Measurements from ENCODE around the gene RAB28.
A peak's percentile ranks its signal among the peaks of the same experiment; 100 is the strongest.

The RAB28 gene

GRCh38 chr4:13504374-13504773 is 20.2 kb upstream of the RAB28 start:
- no peak for DNase-seq

DNA sequence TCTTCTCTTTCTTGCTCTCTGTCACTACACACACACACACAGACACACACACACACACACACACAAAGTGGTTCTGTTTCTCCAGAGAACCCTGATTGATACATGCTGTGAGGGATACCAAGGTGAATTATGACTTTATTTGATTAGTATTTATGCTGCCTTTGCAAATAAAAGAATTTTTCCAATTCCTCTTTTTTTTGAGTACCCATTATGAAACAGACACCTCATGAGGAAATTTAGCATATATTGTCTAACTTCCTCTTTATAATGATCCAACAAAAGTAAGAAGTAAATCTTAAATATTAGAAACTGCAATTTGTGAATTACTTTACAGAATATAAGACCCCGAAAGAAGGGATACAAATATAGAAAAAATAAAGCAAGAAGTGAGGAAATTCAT is 14.3 kb upstream of the RAB28 start:
- no peak for DNase-seq

GRCh38 chr4:13496605-13497004 is 12.5 kb upstream of the RAB28 start:
- no peak for DNase-seq

DNA sequence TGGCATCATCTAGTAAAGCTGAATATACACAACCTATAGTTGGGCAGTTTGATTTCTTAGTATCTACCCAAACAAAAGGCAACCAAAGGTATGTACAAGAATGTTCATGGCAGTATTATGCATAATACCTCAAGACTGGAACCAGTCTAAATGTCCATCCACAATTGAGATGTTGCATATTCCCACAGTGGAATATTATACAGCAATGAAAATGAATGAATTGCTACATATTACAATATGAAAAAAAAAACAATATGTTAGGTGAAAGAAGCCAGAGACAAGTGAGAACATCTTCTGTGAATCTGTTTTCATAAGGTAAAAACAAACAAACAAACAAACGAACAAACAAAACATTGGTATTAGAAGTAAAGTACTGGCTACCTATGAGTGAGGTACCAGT is 11.6 kb upstream of the RAB28 start:
- no peak for DNase-seq

- no peak for DNase-seq
Observed at GRCh38 chr4:13493793-13494192, 9.7 kb upstream of the RAB28 start.

- no peak for DNase-seq
Observed at GRCh38 chr4:13492747-13493146, 8.6 kb upstream of the RAB28 start.

DNA sequence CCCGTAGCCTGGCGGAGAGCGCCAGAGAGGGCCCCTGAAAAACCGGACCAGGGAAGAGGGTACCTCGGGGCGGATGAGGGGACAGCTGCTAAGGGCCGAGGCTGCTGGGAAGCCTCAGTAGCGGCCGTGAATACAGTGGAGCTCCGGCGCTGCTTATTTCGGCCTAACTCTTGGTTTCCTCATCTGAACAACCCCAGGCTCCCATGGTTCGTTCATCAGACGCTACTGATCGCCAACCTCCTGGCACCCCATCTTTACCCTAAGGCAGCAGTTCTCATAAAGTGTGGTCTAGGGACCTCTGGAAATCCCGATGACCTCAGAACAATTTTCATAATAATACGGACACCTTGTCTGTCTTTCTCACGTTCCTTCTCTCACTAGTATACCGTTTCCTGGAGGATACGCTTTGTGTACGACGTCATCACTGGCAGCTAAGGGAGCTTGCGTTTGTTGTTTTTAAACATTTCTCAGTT is 645 bp upstream of the RAB28 start:
- DNase-seq: peak; percentile 11

GRCh38 chr4:13483768-13484121 is 395 bp downstream of the RAB28 start:
- DNase-seq: peak; percentile 61

GRCh38 chr4:13483136-13483767 is 888 bp downstream of the RAB28 start:
- peak; percentile 3 for DNase-seq

DNA sequence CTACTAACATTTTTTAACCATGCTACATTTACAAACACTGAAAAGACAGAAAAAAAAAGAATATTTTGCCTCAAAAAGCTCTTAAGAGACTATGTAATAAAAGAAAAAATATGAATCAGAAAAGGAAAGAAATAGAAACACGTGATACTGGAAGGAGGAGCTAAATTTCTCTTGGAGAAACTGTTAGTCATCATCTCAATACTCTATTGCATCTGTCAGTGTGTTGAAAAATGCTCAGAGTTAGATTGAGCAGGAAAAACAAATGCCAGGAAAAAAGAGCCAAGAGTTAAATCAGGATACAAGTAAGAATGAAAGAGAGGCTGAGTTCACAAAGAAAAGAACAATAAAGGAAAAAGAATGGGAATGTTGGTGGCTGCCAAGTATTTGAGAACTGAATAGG is 2.6 kb downstream of the RAB28 start:
- peak; percentile 62 for DNase-seq

DNA sequence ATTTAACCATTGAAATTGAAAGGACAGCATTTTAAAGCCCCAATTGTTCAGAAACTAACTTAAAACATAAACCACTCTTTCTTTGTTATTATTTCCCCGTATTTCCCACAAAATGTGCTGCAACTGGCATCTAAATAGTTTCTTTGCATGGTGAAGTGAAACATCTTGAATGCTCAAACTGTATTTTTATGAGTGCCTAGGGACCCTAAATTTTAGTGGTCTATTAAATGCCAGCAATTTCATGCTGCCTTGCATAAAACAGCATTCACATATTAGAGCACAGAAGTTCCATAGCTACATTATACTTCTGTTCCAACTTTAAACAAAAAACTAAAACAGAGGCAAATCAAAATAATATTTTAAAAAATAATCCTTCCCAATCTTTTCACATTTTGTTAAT is 5.4 kb downstream of the RAB28 start:
- no peak for DNase-seq

DNA sequence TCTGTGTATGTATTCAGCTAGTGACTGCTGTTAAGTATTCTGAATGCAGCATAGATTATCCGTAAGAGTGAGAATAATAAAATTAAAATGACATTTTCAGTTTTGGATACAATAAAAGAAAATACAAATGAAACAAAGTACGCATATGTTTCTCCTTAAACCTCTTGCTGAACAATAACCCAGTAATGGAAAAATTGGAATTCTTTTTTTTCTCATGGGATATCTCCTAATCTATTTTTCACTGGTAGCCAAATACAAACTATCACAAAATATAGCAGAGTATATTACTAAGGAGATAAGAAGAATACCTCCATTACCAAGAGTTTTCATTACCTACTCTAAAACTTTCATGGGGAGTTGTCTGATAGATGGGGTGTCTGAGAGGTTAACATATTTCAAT is 6.0 kb downstream of the RAB28 start:
- DNase-seq: no peak

DNA sequence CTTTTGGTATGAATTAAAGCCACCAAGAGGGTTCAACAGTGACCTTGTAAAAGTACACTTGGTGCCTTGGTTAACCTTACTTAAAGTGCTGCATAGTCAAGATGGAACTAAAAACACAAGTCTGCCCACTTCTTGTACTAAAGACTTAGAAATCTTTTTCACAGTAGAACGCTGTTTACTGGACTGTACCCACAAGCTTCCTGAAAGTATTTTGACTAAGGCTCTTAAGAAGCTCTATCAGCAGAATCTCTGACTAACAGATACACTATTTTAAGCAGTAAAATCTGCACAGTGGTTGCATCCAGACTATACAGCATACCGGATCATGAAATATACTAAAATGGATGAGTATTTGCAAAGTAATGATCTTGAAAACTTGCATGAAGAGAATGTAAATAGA is 7.2 kb downstream of the RAB28 start:
- DNase-seq: peak; percentile 47

DNA sequence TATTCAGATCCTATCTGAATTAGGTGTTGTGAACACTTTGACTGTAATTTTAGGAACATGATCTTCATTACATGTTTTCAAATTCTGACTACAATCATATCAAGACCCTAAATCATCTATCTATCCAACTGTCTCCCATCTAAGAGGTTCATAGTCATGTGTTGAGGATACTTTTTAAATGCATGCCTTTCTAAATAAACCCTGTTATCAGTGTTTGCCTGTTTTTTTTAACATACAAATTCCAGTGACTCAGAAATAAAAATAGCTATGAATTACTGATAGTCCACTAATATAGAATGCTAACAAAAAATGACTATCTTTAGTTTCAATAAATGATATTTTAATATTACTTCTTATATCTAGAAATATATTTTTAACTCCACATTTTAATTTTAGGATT is 8.0 kb downstream of the RAB28 start:
- DNase-seq: no peak

GRCh38 chr4:13471400-13471799 is 12.7 kb downstream of the RAB28 start:
- no peak for DNase-seq

DNA sequence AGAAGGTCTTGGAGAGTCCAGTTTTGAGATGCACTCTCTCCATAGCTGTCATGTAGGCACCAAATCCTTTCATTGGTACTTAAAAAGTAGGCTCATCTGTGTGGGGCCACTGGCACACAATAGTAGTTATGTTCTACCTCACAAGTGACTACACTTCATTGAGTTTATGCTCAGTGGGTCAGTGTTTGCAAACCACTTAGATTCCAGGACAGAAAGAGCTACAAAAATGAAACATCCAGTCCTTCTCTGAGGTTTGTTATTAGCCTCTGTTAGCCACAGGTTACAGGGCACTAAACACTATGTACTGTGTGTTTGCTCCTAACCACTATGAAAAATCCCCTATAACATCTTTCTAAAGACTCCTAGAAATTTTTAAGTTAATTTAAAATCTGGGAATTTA is 13.8 kb downstream of the RAB28 start:
- no peak for DNase-seq

GRCh38 chr4:13464973-13465372 is 19.2 kb downstream of the RAB28 start:
- DNase-seq: no peak

DNA sequence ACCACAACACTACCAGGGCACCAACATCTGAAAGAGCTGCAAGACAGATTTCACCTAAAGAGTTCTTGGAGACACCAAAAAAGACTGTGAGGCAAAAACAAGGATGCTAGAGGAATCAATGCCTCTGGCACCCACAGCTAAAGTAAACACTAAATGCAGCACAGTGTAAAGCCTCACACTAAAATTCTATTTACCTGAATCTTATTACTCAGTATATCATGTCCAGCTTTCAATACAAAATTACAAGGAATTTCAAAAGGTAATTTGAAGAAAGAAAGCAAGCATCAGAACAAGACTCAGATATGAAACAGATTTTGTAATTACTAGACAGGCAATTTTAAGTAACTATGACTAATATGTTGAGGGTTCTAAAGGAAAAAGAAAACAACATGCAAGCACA is 19.6 kb downstream of the RAB28 start:
- DNase-seq: no peak

GRCh38 chr4:13461191-13461905 is 22.8 kb downstream of the RAB28 start:
- no peak for DNase-seq

DNA sequence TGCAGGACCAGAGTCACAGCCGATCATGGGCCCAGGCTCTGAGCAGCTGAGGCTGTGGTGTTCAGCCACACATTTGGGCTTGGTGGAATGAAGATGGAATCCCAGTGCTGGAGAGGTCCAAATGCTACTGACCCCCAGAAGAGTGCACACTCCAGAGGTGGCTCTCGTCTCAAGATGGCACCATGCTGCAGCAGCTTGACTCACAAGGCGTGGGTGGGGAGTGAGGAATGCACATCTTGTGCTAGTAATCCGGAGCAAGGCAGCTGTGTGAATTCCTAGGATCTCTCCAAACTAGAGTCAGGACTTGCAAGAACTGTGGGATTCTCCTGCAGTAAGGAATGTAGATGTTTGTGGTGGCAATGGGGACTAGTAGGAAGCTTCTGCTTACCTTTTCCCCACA is 28.7 kb downstream of the RAB28 start:
- peak; percentile 32 for DNase-seq

GRCh38 chr4:13454786-13455185 is 29.4 kb downstream of the RAB28 start:
- no peak for DNase-seq

DNA sequence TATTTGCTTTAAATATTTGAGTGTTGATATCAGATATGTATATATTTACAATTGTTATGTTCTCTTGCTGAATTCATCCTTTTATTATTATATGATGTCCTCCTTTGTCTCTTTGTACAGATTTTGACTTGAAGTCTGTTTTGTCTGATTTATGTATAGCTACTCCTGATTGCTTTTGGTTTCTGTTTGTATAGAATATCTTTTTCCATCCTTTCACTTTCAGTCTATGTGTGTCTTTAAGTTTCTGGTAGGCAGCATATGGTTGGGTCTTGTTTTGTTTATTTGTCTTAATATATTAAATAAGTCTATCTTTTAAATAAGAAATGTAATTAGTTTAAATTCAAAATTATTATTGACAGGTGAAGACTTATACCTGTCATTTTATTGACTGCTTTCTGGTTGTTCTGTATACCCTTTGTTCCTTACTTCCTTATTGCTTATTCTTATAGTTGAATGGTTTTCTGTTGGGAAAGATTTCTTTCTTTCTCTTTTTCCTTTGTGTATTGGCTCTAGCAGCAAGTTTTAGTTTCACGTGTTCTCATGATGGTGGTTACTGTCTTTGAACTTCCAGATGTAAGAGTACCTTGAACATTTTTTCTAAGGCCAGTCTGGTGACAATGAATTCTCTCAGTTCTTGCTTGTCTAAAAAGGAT is 31.1 kb downstream of the RAB28 start:
- DNase-seq: no peak

DNA sequence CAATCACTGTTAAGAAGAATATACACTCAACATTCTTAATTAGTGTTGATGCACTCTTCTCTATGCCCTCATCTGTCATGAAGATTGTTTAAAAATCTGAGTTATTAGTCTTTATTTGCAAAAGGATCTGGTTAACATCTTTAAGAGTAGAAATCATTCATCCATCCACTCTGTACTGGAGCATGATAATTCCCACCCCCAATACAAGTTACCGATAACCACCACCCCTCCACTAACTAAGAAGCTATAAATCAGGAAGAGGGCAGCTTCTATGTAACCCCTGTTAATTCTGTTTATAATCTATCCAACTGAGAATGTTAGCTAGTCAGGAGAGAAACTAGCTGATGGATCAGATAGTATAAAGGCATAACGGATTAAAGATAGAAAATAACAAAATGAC is 34.5 kb downstream of the RAB28 start:
- no peak for DNase-seq
